SK-N-SH (cell line): ENCODE results near the gene PXDN.
"Not testable (repeated sequence)": the region's sequence is repeated elsewhere in the genome, so short reads cannot be mapped to it uniquely, and the experiment has no call there.

ENCODE experiments used
- CTCF ChIP-seq: fragments of 200-600 bp; sonication (generic); IDR thresholded peaks from 2 replicates; pipeline ENCODE4 v1.6.1; 2017; ENCODE audit warnings: antibody characterized with exemption, mild to moderate bottlenecking, moderate library complexity
- MEF2A ChIP-seq: IDR thresholded peaks from 2 replicates; pipeline ENCODE4 v1.4.0; 2012; ENCODE audit warnings: low read depth, borderline replicate concordance

DNA sequence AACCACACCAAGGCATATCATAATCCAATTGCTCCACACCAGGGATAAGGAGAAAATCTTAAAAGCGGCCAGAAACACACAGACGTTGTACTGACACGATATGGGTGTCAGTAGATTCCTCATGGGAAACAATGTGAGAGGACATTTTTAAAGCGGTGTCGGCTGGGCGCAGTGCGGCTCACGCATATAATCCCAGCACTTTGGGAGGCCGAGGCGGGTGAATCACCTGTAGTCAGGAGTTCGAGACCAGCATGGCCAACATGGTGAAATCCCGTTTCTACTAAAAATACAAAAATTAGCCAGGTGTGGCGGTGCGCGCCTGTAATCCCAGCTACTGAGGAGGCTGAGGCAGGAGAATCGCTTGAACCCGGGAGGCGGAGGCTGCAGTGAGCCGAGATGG is 11.0 kb downstream of the PXDN start:
- not testable (repeated sequence) for TF ChIP-seq CTCF, MEF2A
